DND-41 (cell line): ENCODE results near the gene RANBP17.

ENCODE experiments used
- ATAC-seq: fragments of 200-7000 bp; cut with Tn5 transposase; 3 replicates; pipeline ENCODE4 v1.9.1; 2021; ENCODE audit warnings: low read depth; ENCODE audit not compliant: insufficient read depth
- DNase-seq: peaks from one replicate; pipeline ENCODE4 v3.0.0-alpha.2; 2020
- H2AFZ ChIP-seq: 2 replicates; pipeline ENCODE4 v1.6.0; 2012; ENCODE audit warnings: low read depth, low read length
- H3K27ac ChIP-seq: 2 replicates; pipeline ENCODE4 v1.5.1; 2012; ENCODE audit warnings: low read length, inconsistent platforms
- H3K27me3 ChIP-seq: fragments of 200-600 bp; sonication (generic); 2 replicates; pipeline ENCODE4 v1.6.0; 2012; ENCODE audit warnings: low read length, mild to moderate bottlenecking, inconsistent platforms; ENCODE audit not compliant: insufficient read depth, poor library complexity
- H3K36me3 ChIP-seq: 2 replicates; pipeline ENCODE4 v1.5.1; 2012; ENCODE audit warnings: low read length, inconsistent platforms; ENCODE audit not compliant: insufficient read depth
- H3K4me1 ChIP-seq: 2 replicates; pipeline ENCODE4 v1.5.1; 2012; ENCODE audit warnings: mild to moderate bottlenecking, low read length; ENCODE audit not compliant: insufficient read depth
- H3K4me2 ChIP-seq: 2 replicates; pipeline ENCODE4 v1.6.0; 2012; ENCODE audit warnings: mild to moderate bottlenecking, moderate library complexity, low read length, inconsistent platforms; ENCODE audit not compliant: insufficient read depth
- H3K4me3 ChIP-seq, 2 experiments: fragments of 200-600 bp in 1 of 2; shearing (Covaris generic) in 1 of 2; 2 replicates each; pipeline ENCODE4 v1.5.1; 2012 to 2016; ENCODE audit warnings: inconsistent platforms in 2 of 2, low read length in 2 of 2, mild to moderate bottlenecking in 2 of 2, low read depth in 1 of 2, moderate library complexity in 1 of 2
- H3K79me2 ChIP-seq: 2 replicates; pipeline ENCODE4 v1.6.0; 2012; ENCODE audit warnings: low read length, inconsistent platforms; ENCODE audit not compliant: insufficient read depth
- H3K9ac ChIP-seq: 2 replicates; pipeline ENCODE4 v1.6.0; 2012; ENCODE audit warnings: low read depth, mild to moderate bottlenecking, inconsistent platforms, low read length, moderate library complexity
- H3K9me3 ChIP-seq: 2 replicates; pipeline ENCODE4 v1.5.1; 2012; ENCODE audit warnings: low read length, moderate library complexity, mild to moderate bottlenecking, inconsistent platforms; ENCODE audit not compliant: insufficient read depth, severe bottlenecking
- H4K20me1 ChIP-seq: 2 replicates; pipeline ENCODE4 v1.6.0; 2012; ENCODE audit warnings: low read length; ENCODE audit not compliant: insufficient read depth
- EZH2 ChIP-seq: IDR thresholded peaks from 3 replicates; pipeline ENCODE4 v1.6.1; 2012; ENCODE audit warnings: borderline replicate concordance, low read depth, mild to moderate bottlenecking, moderate library complexity, low read length, inconsistent platforms; ENCODE audit not compliant: severe bottlenecking
- TF ChIP-seq, protein P1 (sequence below): IDR thresholded peaks from 2 replicates; pipeline ENCODE4 v1.5.1; 2012; ENCODE audit warnings: borderline replicate concordance, low read length, moderate library complexity, mild to moderate bottlenecking; ENCODE audit not compliant: poor library complexity, severe bottlenecking; ENCODE audit errors: extremely low read depth

RANBP17 gene

DNA sequence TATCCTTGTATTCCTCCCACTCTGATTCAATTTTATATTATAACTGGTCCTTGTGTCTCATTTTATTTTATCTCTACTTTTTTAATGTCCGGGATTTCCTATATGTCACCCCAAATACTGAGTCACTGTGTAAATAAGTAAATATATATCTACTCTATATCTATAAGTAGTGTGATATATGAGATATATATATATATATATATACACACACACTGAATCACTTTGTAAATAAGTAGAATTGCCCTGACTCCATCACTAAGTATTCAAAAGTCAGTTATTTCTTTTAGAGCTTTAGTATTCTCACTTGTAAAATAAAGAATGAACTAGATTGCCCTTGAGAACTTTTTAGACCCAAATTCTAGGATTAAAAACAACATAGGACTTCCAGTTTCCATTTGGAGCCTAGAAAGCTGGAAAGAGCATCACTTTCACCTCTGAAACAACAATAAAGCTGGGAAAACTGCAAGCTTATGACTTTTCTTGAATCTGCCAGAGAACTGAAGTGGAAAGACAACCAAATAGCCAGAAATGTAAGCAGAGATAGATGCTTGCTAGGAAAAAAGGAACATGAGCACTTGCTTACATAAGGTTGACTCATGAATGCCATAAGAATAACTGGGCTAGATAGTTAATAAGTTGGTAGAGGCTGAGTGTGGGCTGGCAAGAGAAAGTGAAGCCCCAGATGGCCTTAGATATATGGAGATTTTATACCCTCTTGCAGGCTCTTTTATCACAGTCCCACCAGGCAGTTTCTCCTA, 276.1 kb downstream of the RANBP17 start:
- Histone ChIP-seq H3K4me2 (no peak overlapping the region), H3K4me3 (no peak overlapping the region), H3K27me3 (no peaks in the 10 kb centered on the region), H3K9ac (no peak overlapping the region), H3K9me3 (no peaks in the 10 kb centered on the region), H3K27ac (no peak overlapping the region), H2AFZ (no peak overlapping the region), H3K79me2 (no peaks in the 10 kb centered on the region), H3K4me1 (no peaks in the 10 kb centered on the region), H4K20me1 (no peaks in the 10 kb centered on the region), H3K36me3 (no peaks in the 10 kb centered on the region)
- ATAC-seq (no peak), DNase-seq (no peak)
- no peak for TF ChIP-seq EZH2
- TF ChIP-seq, protein P1, sequence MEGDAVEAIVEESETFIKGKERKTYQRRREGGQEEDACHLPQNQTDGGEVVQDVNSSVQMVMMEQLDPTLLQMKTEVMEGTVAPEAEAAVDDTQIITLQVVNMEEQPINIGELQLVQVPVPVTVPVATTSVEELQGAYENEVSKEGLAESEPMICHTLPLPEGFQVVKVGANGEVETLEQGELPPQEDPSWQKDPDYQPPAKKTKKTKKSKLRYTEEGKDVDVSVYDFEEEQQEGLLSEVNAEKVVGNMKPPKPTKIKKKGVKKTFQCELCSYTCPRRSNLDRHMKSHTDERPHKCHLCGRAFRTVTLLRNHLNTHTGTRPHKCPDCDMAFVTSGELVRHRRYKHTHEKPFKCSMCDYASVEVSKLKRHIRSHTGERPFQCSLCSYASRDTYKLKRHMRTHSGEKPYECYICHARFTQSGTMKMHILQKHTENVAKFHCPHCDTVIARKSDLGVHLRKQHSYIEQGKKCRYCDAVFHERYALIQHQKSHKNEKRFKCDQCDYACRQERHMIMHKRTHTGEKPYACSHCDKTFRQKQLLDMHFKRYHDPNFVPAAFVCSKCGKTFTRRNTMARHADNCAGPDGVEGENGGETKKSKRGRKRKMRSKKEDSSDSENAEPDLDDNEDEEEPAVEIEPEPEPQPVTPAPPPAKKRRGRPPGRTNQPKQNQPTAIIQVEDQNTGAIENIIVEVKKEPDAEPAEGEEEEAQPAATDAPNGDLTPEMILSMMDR: no peak

DNA sequence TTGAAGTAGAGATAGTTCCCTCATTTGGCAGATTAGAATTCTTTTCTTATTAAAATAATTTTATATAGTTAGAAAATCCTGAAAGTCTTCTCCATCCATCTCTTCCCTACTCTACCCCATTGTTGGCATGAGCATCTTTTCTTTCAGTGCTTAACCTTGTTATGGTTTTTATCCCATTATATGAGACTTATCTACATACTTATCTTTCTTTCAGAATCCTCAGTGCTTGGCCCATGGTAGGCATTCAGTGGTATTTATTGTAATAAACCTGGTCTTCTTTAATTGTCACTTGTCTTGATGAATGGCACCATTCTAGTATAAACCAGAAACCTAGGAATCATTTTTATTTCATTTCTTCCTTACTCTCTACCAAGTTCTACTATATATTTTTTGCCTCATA, 277.4 kb downstream of the RANBP17 start:
- DNase-seq: no peak
- Histone ChIP-seq H3K79me2 (no peaks in the 10 kb centered on the region), H3K27me3 (no peaks in the 10 kb centered on the region), H2AFZ (no peak overlapping the region), H3K4me3 (no peak overlapping the region), H3K4me1 (no peaks in the 10 kb centered on the region), H3K36me3 (no peaks in the 10 kb centered on the region), H3K27ac (no peak overlapping the region), H3K9me3 (no peaks in the 10 kb centered on the region), H4K20me1 (no peaks in the 10 kb centered on the region), H3K4me2 (no peak overlapping the region), H3K9ac (no peak overlapping the region)
- TF ChIP-seq, protein P1: no peak
- no peak for TF ChIP-seq EZH2
- ATAC-seq: no peak

DNA sequence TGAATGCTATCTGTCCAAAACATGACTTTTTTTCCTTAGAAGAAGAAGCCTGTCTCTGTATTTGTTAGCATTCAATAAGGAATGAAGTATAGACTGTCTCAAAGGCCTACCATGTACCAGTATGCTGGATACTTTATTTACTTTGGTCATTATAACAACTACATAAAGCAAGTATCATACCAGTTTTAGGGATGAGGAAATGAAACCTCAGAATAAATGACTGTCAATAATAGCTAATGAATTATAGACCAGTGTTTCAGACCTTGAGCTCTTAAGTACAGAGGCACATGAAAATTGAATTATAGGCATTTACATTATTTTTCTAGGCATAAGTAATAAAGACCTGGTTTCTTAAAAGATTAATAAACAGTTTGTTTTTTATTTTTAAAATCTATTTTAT, 280.8 kb downstream of the RANBP17 start:
- Histone ChIP-seq H2AFZ (no peak overlapping the region), H3K9me3 (no peaks in the 10 kb centered on the region), H3K9ac (no peak overlapping the region), H3K27me3 (no peaks in the 10 kb centered on the region), H3K36me3 (no peaks in the 10 kb centered on the region), H3K79me2 (no peaks in the 10 kb centered on the region), H3K4me1 (no peaks in the 10 kb centered on the region), H4K20me1 (no peaks in the 10 kb centered on the region), H3K4me3 (no peak overlapping the region), H3K27ac (no peak overlapping the region), H3K4me2 (no peak overlapping the region)
- ATAC-seq (no peak), DNase-seq (no peak)
- TF ChIP-seq, protein P1: no peak
- TF ChIP-seq EZH2: no peak

DNA sequence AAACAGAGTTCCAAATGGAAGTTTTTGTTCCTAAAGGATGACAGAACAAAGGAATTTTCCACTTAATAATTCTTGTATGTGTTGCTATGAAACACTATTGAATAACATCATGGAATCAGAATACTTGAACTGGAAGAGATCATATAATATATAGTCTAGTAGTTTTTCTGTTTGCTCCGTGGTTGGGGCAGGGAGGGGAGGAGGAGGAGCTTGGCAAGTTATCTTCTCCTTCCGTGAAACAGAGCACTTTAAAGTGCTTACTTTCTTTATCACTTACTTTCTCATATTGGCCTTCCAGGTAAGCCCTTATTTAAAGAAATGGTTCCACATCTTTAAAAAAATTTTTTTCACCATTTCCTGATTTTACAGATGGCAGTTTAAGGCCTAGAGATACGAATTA, 281.4 kb downstream of the RANBP17 start:
- Histone ChIP-seq H3K27me3 (no peaks in the 10 kb centered on the region), H3K4me1 (no peaks in the 10 kb centered on the region), H3K4me3 (no peak overlapping the region), H3K9ac (no peak overlapping the region), H3K4me2 (no peak overlapping the region), H3K79me2 (no peaks in the 10 kb centered on the region), H3K36me3 (no peaks in the 10 kb centered on the region), H3K9me3 (no peaks in the 10 kb centered on the region), H4K20me1 (no peaks in the 10 kb centered on the region), H2AFZ (no peak overlapping the region), H3K27ac (no peak overlapping the region)
- TF ChIP-seq, protein P1: no peak
- no peak for TF ChIP-seq EZH2
- DNase-seq (no peak), ATAC-seq (no peak)
